PC-9 (cell line): Measurements from ENCODE around the gene SKIC3. TPM values are rescaled to one million over a fixed set of nuclear protein-coding genes. Genes with fewer than 3 reads are reported as not detected.

Source experiments
- BruUV-seq: library from RNA; stranded (reverse); fragments of 400-500 nt; replicated peaks from 2 replicates; lab custom pipeline; 2021; lab: Mats Ljungman, UMichigan
- CTCF ChIA-PET: fragments of 300-600 bp; sonication (Branson Sonifier 250); formaldehyde crosslinking; loops from one replicate; lab custom pipeline; 2022; ENCODE audit warnings: antibody characterized with exemption; lab: Charles Lee
- POLR2A ChIA-PET: fragments of 300-600 bp; sonication (Branson Sonifier 250); formaldehyde crosslinking; loops from one replicate; lab custom pipeline; 2022; ENCODE audit warnings: antibody characterized with exemption; ENCODE audit not compliant: unreplicated experiment; lab: Charles Lee
- DNase-seq, 2 experiments: peaks; one replicate each; pipeline versions ENCODE4 v3.0.0 to v3.0.0-alpha.2; 2015 to 2022; ENCODE audit warnings: mixed read lengths in 1 of 2
- H2AFZ ChIP-seq: fragments of 200-600 bp; sonication (generic); 2 replicates; pipeline ENCODE4 v1.8.1; 2017; ENCODE audit warnings: antibody characterized with exemption
- H3F3A ChIP-seq: fragments of 200-600 bp; sonication (generic); 2 replicates; pipeline ENCODE4 v1.8.1; 2017; ENCODE audit warnings: antibody characterized with exemption, mild to moderate bottlenecking, low read depth; ENCODE audit not compliant: insufficient read depth
- H3K27ac ChIP-seq: fragments of 200-600 bp; sonication (generic); 2 replicates; pipeline ENCODE4 v1.6.1; 2016; ENCODE audit warnings: mixed run types
- H3K27me3 ChIP-seq: fragments of 200-600 bp; sonication (generic); 2 replicates; pipeline ENCODE4 v1.6.1; 2016; ENCODE audit warnings: low read depth, mixed run types; ENCODE audit not compliant: insufficient read depth
- H3K36me3 ChIP-seq: fragments of 200-600 bp; sonication (generic); 2 replicates; pipeline ENCODE4 v1.6.1; 2016; ENCODE audit warnings: low read depth, mixed run types
- H3K4me1 ChIP-seq: fragments of 200-600 bp; sonication (generic); replicated peaks from 2 replicates; pipeline ENCODE4 v1.6.1; 2016; ENCODE audit warnings: mixed run types; ENCODE audit not compliant: insufficient read depth
- H3K4me2 ChIP-seq: fragments of 200-600 bp; sonication (generic); 2 replicates; pipeline ENCODE4 v1.6.1; 2017; ENCODE audit warnings: mixed run types
- H3K4me3 ChIP-seq: fragments of 200-600 bp; sonication (generic); 2 replicates; pipeline ENCODE4 v1.6.1; 2016; ENCODE audit warnings: mixed run types
- H3K79me2 ChIP-seq: fragments of 200-600 bp; sonication (generic); 2 replicates; pipeline ENCODE4 v1.6.1; 2017; ENCODE audit warnings: low read depth, mixed run types
- H3K9me2 ChIP-seq: fragments of 200-600 bp; sonication (generic); 2 replicates; pipeline ENCODE4 v1.8.1; 2017; ENCODE audit warnings: mild to moderate bottlenecking; ENCODE audit not compliant: insufficient read depth
- H3K9me3 ChIP-seq: fragments of 200-600 bp; sonication (generic); 2 replicates; pipeline ENCODE4 v1.8.1; 2016; ENCODE audit warnings: low read depth; ENCODE audit not compliant: insufficient read depth
- H4K20me1 ChIP-seq: fragments of 200-600 bp; sonication (generic); 2 replicates; pipeline ENCODE4 v1.8.1; 2017; ENCODE audit not compliant: insufficient read depth
- CTCF ChIP-seq: fragments of 200-600 bp; sonication (generic); conservative IDR thresholded peaks from 2 replicates; pipeline ENCODE4 v1.6.1; 2017; ENCODE audit warnings: mixed run types, antibody characterized with exemption, mild to moderate bottlenecking, moderate library complexity
- EZH2 ChIP-seq: fragments of 200-600 bp; sonication (generic); IDR thresholded peaks from 2 replicates; pipeline ENCODE4 v1.8.0; 2017; ENCODE audit warnings: antibody characterized with exemption, low read depth
- intact Hi-C: fragments of 100-400 bp; cut with micrococcal nuclease; formaldehyde crosslinking; loops from one replicate; pipeline ENCODE4 v1.10.0; 2022; ENCODE audit not compliant: unreplicated experiment
- total RNA-seq: library from RNA; stranded (reverse); gene quantifications from 2 replicates; pipeline ENCODE4 v1.2.3, GENCODE V29; 2021

SKIC3 gene
- total RNA-seq, 1 experiment from 2014 or later = 50.7 TPM

GRCh38 chr5:95537501-95537900 lies 17.3 kb downstream of the SKIC3 start:
- TF ChIP-seq CTCF (no peak), EZH2 (no peak)
- no peak overlapping the region for H3K4me2 ChIP-seq
- H3K27me3 ChIP-seq = no peaks in the 10 kb centered on the region
- ChIA-PET CTCF (no interaction called here), POLR2A (no interaction called here)
- no peak overlapping the region for H2AFZ ChIP-seq
- no peak for DNase-seq
- H3F3A ChIP-seq = no peaks in the 10 kb centered on the region
- BruUV-seq = no TSS peak
- H3K36me3 ChIP-seq = peaks cover 20% of the 10 kb centered on the region
- intact Hi-C loops = no loop called here
- no peaks in the 10 kb centered on the region for H3K9me2 ChIP-seq
- H4K20me1 ChIP-seq = no peaks in the 10 kb centered on the region; the same call in 1 of the 2 replicates
- H3K4me3 ChIP-seq = no peak overlapping the region
- no peaks in the 10 kb centered on the region for H3K9me3 ChIP-seq
- no peak overlapping the region for H3K27ac ChIP-seq
- no peaks in the 10 kb centered on the region for H3K4me1 ChIP-seq
- no peaks in the 10 kb centered on the region for H3K79me2 ChIP-seq

GRCh38 chr5:95533761-95534160 lies 21.0 kb downstream of the SKIC3 start:
- H3K9me3 ChIP-seq = no peaks in the 10 kb centered on the region
- intact Hi-C loops = no loop called here
- BruUV-seq = no TSS peak
- no peaks in the 10 kb centered on the region for H4K20me1 ChIP-seq
- CTCF ChIA-PET = no interaction called here
- no peak overlapping the region for H3K4me3 ChIP-seq
- H3K4me2 ChIP-seq = no peak overlapping the region
- H3K4me1 ChIP-seq = no peaks in the 10 kb centered on the region
- H3K79me2 ChIP-seq = no peaks in the 10 kb centered on the region
- H3K27me3 ChIP-seq = no peaks in the 10 kb centered on the region
- H3F3A ChIP-seq = no peaks in the 10 kb centered on the region
- no peaks in the 10 kb centered on the region for H3K9me2 ChIP-seq
- TF ChIP-seq EZH2 = no peak
- TF ChIP-seq CTCF = no peak
- H3K36me3 ChIP-seq = peaks cover 21% of the 10 kb centered on the region; the same call in 1 of the 2 replicates
- no peak overlapping the region for H2AFZ ChIP-seq
- DNase-seq = no peak
- no peak overlapping the region for H3K27ac ChIP-seq
- POLR2A ChIA-PET = no interaction called here

GRCh38 chr5:95533106-95533505 lies 21.7 kb downstream of the SKIC3 start:
- no peaks in the 10 kb centered on the region for H3K79me2 ChIP-seq
- H3K9me2 ChIP-seq = no peaks in the 10 kb centered on the region
- no peaks in the 10 kb centered on the region for H3F3A ChIP-seq
- H3K9me3 ChIP-seq = no peaks in the 10 kb centered on the region
- H3K27me3 ChIP-seq = no peaks in the 10 kb centered on the region
- DNase-seq = no peak
- intact Hi-C loops = no loop called here
- H4K20me1 ChIP-seq = no peaks in the 10 kb centered on the region
- POLR2A ChIA-PET = no interaction called here
- H3K27ac ChIP-seq = no peak overlapping the region
- no peak overlapping the region for H3K4me3 ChIP-seq
- no peak overlapping the region for H2AFZ ChIP-seq
- BruUV-seq = no TSS peak
- H3K4me1 ChIP-seq = no peaks in the 10 kb centered on the region
- H3K36me3 ChIP-seq = peaks cover 21% of the 10 kb centered on the region
- TF ChIP-seq CTCF (no peak), EZH2 (no peak)
- CTCF ChIA-PET = interaction anchor here (0.7 kb wide), 1 partner anchor 1305 kb away, joined by 3 read pairs; no protein-coding TSS in a partner anchor
- no peak overlapping the region for H3K4me2 ChIP-seq
